ENCODE results near the gene RBM38. TPM values are rescaled to one million over a fixed set of nuclear protein-coding genes. Genes with fewer than 3 reads are reported as not detected.

Gene RBM38
- total RNA-seq, 1 experiment from 2014 or later, result 56.5 TPM

DNA sequence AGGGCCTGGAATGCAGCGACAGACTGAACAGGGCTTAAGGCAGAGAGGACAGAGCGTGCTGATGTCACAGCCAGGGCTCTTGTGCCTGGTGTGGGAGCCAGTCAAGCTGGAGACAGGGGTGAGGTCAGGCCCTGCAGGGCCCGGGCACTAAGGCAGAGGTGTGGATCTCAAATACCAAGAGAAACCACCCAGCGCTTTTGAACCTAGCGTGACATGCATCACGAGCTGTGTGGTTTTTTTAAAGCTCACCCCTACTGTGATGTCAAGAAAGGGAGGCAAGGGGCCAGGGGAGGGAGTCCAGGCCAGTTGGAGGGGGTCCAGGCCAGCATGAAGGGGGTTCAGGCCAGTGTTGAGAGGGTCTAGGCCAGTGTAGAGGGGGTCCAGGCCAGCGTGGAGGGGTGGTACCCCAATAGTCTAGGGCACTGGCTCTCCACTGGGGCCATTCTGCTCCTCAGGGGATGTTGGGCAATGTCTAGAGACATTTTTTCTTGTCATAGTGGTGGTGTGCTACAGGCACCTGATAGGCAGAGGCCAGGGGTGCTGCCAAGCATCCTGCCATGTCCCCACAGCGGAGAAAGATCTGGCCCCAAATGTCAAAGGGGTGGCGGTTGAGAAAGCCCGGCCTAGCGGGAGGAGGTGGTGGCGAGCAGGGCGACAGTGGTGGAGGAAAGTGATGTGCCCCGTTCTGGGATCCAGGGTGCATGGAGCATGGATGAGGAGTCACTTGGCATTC, 42.6 kb downstream of the RBM38 start:
- ATAC-seq (no peak), DNase-seq (no peak)
- Histone ChIP-seq H3F3A (ENCODE audit: low read length, unreplicated experiment) (no peaks in the 10 kb centered on the region), H3K27ac (ENCODE audit: low read length) (peak overlapping the region; percentile 40; the same call in 1 of the 2 replicates), H3K4me3 (ENCODE audit: low read length) (no peak overlapping the region), H3K79me2 (ENCODE audit: low read length) (no peaks in the 10 kb centered on the region), H3K4me1 (ENCODE audit: insufficient read depth, low read length) (peaks cover 28% of the 10 kb centered on the region), H3K4me2 (ENCODE audit: low read length) (no peak overlapping the region), H3K36me3 (ENCODE audit: low read depth, low read length) (no peaks in the 10 kb centered on the region), H3K9ac (ENCODE audit: low read length) (peak overlapping the region; percentile 11; the same call in 1 of the 2 replicates), H3K27me3 (ENCODE audit: low read length) (no peaks in the 10 kb centered on the region), H3K9me3 (ENCODE audit: low read length) (no peaks in the 10 kb centered on the region), H3K9me2 (replicated peaks; ENCODE audit: low read length) (no peaks in the 10 kb centered on the region), H2AFZ (ENCODE audit: low read length) (no peak overlapping the region), H4K20me1 (ENCODE audit: low read length) (no peaks in the 10 kb centered on the region)
- no TSS peak for BruUV-seq (replicated peaks)
- intact Hi-C loops (cut with micrococcal nuclease), result no loop called here
- CTCF ChIA-PET, result no interaction called here
- no peak for TF ChIP-seq EZH2 (IDR thresholded peaks at IDR 0.05; ENCODE audit: low read length, unreplicated experiment)
- TF ChIP-seq, protein P1, sequence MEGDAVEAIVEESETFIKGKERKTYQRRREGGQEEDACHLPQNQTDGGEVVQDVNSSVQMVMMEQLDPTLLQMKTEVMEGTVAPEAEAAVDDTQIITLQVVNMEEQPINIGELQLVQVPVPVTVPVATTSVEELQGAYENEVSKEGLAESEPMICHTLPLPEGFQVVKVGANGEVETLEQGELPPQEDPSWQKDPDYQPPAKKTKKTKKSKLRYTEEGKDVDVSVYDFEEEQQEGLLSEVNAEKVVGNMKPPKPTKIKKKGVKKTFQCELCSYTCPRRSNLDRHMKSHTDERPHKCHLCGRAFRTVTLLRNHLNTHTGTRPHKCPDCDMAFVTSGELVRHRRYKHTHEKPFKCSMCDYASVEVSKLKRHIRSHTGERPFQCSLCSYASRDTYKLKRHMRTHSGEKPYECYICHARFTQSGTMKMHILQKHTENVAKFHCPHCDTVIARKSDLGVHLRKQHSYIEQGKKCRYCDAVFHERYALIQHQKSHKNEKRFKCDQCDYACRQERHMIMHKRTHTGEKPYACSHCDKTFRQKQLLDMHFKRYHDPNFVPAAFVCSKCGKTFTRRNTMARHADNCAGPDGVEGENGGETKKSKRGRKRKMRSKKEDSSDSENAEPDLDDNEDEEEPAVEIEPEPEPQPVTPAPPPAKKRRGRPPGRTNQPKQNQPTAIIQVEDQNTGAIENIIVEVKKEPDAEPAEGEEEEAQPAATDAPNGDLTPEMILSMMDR (conservative IDR thresholded peaks at IDR 0.05; ENCODE audit: low read depth, low read length), result no peak
- TF ChIP-seq EZH2phosphoT487 (IDR thresholded peaks at IDR 0.05; ENCODE audit: borderline replicate concordance, low read length), result no peak
- POLR2A ChIA-PET (ENCODE audit: unreplicated experiment), result no interaction called here

DNA sequence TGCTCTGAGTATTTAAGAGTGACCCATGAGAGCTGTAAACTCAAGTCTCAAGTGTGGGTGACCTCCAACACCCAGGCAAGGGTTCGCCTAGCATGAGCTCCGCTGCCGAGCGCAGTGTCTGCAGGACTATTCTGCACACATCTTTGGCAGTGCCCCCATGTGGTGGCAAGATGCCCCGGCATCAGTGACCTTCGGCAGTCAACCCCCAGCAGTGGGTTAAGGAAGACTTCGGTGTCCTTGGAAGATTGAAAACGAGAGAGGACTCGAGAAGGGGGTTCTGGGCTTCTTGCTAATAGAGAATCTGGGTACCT, 43.1 kb downstream of the RBM38 start:
- no peaks in the 10 kb centered on the region for H3K9me2 ChIP-seq (replicated peaks; ENCODE audit: low read length)
- no peaks in the 10 kb centered on the region for H3K36me3 ChIP-seq (ENCODE audit: low read depth, low read length)
- no peak overlapping the region for H3K9ac ChIP-seq (ENCODE audit: low read length)
- CTCF ChIA-PET, result no interaction called here
- H3K4me2 ChIP-seq (ENCODE audit: low read length), result no peak overlapping the region
- no peak overlapping the region for H2AFZ ChIP-seq (ENCODE audit: low read length)
- H3K4me3 ChIP-seq (ENCODE audit: low read length), result no peak overlapping the region
- no peaks in the 10 kb centered on the region for H3K79me2 ChIP-seq (ENCODE audit: low read length)
- no peaks in the 10 kb centered on the region for H3K27me3 ChIP-seq (ENCODE audit: low read length)
- no peaks in the 10 kb centered on the region for H4K20me1 ChIP-seq (ENCODE audit: low read length)
- DNase-seq, result no peak
- H3K9me3 ChIP-seq (ENCODE audit: low read length), result no peaks in the 10 kb centered on the region
- H3K27ac ChIP-seq (ENCODE audit: low read length), result no peak overlapping the region
- peaks cover 28% of the 10 kb centered on the region for H3K4me1 ChIP-seq (ENCODE audit: insufficient read depth, low read length)
- no peak for TF ChIP-seq EZH2 (IDR thresholded peaks at IDR 0.05; ENCODE audit: low read length, unreplicated experiment)
- TF ChIP-seq, protein P1 (conservative IDR thresholded peaks at IDR 0.05; ENCODE audit: low read depth, low read length), result peak; percentile 49
- no peak for TF ChIP-seq EZH2phosphoT487 (IDR thresholded peaks at IDR 0.05; ENCODE audit: borderline replicate concordance, low read length)
- intact Hi-C loops (cut with micrococcal nuclease), result no loop called here
- no peaks in the 10 kb centered on the region for H3F3A ChIP-seq (ENCODE audit: low read length, unreplicated experiment)
- POLR2A ChIA-PET (ENCODE audit: unreplicated experiment), result no interaction called here
- no TSS peak for BruUV-seq (replicated peaks)
- ATAC-seq, result no peak

DNA sequence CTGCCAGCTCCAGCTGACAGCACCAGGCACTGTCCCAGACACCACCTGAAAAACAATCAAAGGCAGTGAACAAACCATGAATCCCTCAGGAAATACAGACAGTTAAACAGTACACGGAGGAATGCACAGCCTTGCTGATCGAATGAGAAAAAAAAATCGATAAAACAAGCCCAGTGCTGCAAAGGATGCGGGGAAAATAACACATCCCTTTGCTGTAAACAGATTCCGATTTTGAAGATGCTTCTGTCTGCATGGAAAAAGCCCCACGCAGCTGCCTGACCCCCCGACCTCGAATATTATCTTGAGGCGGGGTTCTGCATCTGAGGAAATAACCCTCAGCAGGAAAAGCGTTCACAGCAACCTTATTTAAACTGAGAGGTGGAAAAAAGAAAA, 43.9 kb downstream of the RBM38 start:
- Histone ChIP-seq H3K9me2 (replicated peaks; ENCODE audit: low read length) (no peaks in the 10 kb centered on the region), H3K27me3 (ENCODE audit: low read length) (no peaks in the 10 kb centered on the region), H3F3A (ENCODE audit: low read length, unreplicated experiment) (no peaks in the 10 kb centered on the region), H4K20me1 (ENCODE audit: low read length) (no peaks in the 10 kb centered on the region), H3K27ac (ENCODE audit: low read length) (no peak overlapping the region), H3K9ac (ENCODE audit: low read length) (no peak overlapping the region), H3K79me2 (ENCODE audit: low read length) (no peaks in the 10 kb centered on the region), H3K9me3 (ENCODE audit: low read length) (no peaks in the 10 kb centered on the region), H2AFZ (ENCODE audit: low read length) (peak overlapping the region; percentile 3; the same call in 1 of the 2 replicates), H3K4me1 (ENCODE audit: insufficient read depth, low read length) (peaks cover 31% of the 10 kb centered on the region), H3K36me3 (ENCODE audit: low read depth, low read length) (no peaks in the 10 kb centered on the region), H3K4me3 (ENCODE audit: low read length) (peak overlapping the region; percentile 20; the same call in 1 of the 2 replicates), H3K4me2 (ENCODE audit: low read length) (peak overlapping the region; percentile 54)
- DNase-seq (no peak), ATAC-seq (no peak)
- CTCF ChIA-PET, result no interaction called here
- POLR2A ChIA-PET (ENCODE audit: unreplicated experiment), result interaction anchor here (0.8 kb wide), 1 partner anchor 274 kb away, joined by 5 read pairs; no protein-coding TSS in a partner anchor
- BruUV-seq (replicated peaks), result no TSS peak
- TF ChIP-seq, protein P1 (conservative IDR thresholded peaks at IDR 0.05; ENCODE audit: low read depth, low read length), result no peak
- TF ChIP-seq EZH2phosphoT487 (IDR thresholded peaks at IDR 0.05; ENCODE audit: borderline replicate concordance, low read length) (no peak), EZH2 (IDR thresholded peaks at IDR 0.05; ENCODE audit: low read length, unreplicated experiment) (no peak)
- intact Hi-C loops (cut with micrococcal nuclease), result loop anchor here (5.0 kb wide), 2 partner anchors 43 to 62 kb away; partner anchors contain the start of gene RBM38

All from PC-3 (cell line).